Measurements from ENCODE around the gene ZBTB16.

The ZBTB16 gene

GRCh38 chr11:114244726-114245394 lies 185.3 kb downstream of the ZBTB16 start:
- DNase-seq: no peak

GRCh38 chr11:114246321-114247069 lies 187.0 kb downstream of the ZBTB16 start:
- DNase-seq: no peak

- DNase-seq: no peak
These were observed 187.7 kb downstream of the ZBTB16 start for GRCh38 chr11:114247070-114247789.

GRCh38 chr11:114250180-114250579 lies 190.7 kb downstream of the ZBTB16 start:
- no peak for DNase-seq

GRCh38 chr11:114250993-114251814 lies 191.7 kb downstream of the ZBTB16 start:
- no peak for DNase-seq

- DNase-seq: no peak
These were observed 192.4 kb downstream of the ZBTB16 start for GRCh38 chr11:114251815-114252337.

GRCh38 chr11:114252767-114253166 lies 193.3 kb downstream of the ZBTB16 start:
- DNase-seq: no peak

- DNase-seq: no peak
These were observed 194.3 kb downstream of the ZBTB16 start for GRCh38 chr11:114253771-114254170.

- no peak for DNase-seq
These were observed 195.1 kb downstream of the ZBTB16 start for GRCh38 chr11:114254571-114255146.

- no peak for DNase-seq
These were observed 195.8 kb downstream of the ZBTB16 start for GRCh38 chr11:114255289-114255688.

- no peak for DNase-seq
These were observed 196.9 kb downstream of the ZBTB16 start for GRCh38 chr11:114256176-114256966.

- no peak for DNase-seq
These were observed 197.4 kb downstream of the ZBTB16 start for GRCh38 chr11:114256967-114257286.

GRCh38 chr11:114257621-114258558 lies 198.4 kb downstream of the ZBTB16 start:
- DNase-seq: peak in 7 of 14 donors; percentile 15 to 68 (median 37)

- no peak for DNase-seq
These were observed 199.2 kb downstream of the ZBTB16 start for GRCh38 chr11:114258696-114259095.

GRCh38 chr11:114259124-114259526 lies 199.6 kb downstream of the ZBTB16 start:
- peak in 2 of 14 donors; percentile 12 to 20 for DNase-seq

- no peak for DNase-seq
These were observed 200.1 kb downstream of the ZBTB16 start for GRCh38 chr11:114259551-114259983.

- no peak for DNase-seq
These were observed 200.6 kb downstream of the ZBTB16 start for GRCh38 chr11:114260077-114260476.

GRCh38 chr11:114260483-114260882 lies 201.0 kb downstream of the ZBTB16 start:
- peak in 1 of 14 donors; percentile 24 for DNase-seq

- no peak for DNase-seq
These were observed 202.3 kb downstream of the ZBTB16 start for GRCh38 chr11:114261791-114262190.

Data from C1 segment of cervical spinal cord (tissue), 14 donors.